Endothelial cell of umbilical vein (primary cell): ENCODE results near the gene BRK1. TPM values are rescaled to one million over a fixed set of nuclear protein-coding genes. Genes with fewer than 3 reads are reported as not detected.
A peak's percentile ranks its signal among the peaks of the same experiment; 100 is the strongest.

Experiments used
- BruUV-seq: library from RNA; stranded (reverse); fragments of 400-500 nt; replicated peaks from 2 replicates; lab custom pipeline; 2021; lab: Mats Ljungman, UMichigan
- CTCF ChIA-PET: fragments of 300-600, 350-600 bp; sonication (Branson Sonifier 250); formaldehyde crosslinking; loops from one replicate; lab custom pipeline; 2021; ENCODE audit warnings: antibody characterized with exemption, inconsistent platforms; lab: Charles Lee
- POLR2A ChIA-PET: fragments of 300-600, 350-600 bp; sonication (Branson Sonifier 250); formaldehyde crosslinking; loops from one replicate; lab custom pipeline; 2021; ENCODE audit warnings: antibody characterized with exemption, inconsistent platforms; lab: Charles Lee
- DNase-seq: peaks from one replicate; pipeline ENCODE4 v3.0.0-alpha.2; 2011; ENCODE audit warnings: low read depth, low spot score
- FAIRE-seq: peaks from 2 replicates; lab custom pipeline; 2011; peaks lifted over from hg19 to GRCh38; lab: Jason Lieb, UNC
- H2AFZ ChIP-seq: 2 replicates; pipeline ENCODE4 v1.6.0; 2012; ENCODE audit warnings: low read depth, low read length, control low read depth, inconsistent platforms
- H3K27ac ChIP-seq: 2 replicates; pipeline ENCODE4 v1.5.1; 2011; ENCODE audit warnings: low read depth, mild to moderate bottlenecking, control low read depth, low read length, moderate library complexity; ENCODE audit not compliant: insufficient read depth
- H3K27me3 ChIP-seq, 2 experiments: 2 replicates each; pipeline versions ENCODE4 v1.6.0 to v1.6.1; 2011; ENCODE audit warnings: low read length in 2 of 2, mixed read lengths in 1 of 2; ENCODE audit not compliant: control insufficient read depth in 2 of 2, insufficient read depth in 2 of 2
- H3K36me3 ChIP-seq, 2 experiments: 2 replicates in 1 of 2; 3 replicates in 1 of 2; pipeline ENCODE4 v1.5.1; 2011; ENCODE audit warnings: low read length in 2 of 2, mild to moderate bottlenecking in 1 of 2, moderate library complexity in 1 of 2; ENCODE audit not compliant: control insufficient read depth in 2 of 2, insufficient read depth in 2 of 2; ENCODE audit errors: extremely low read depth in 1 of 2
- H3K4me1 ChIP-seq: 3 replicates; pipeline ENCODE4 v1.5.1; 2011; ENCODE audit warnings: mild to moderate bottlenecking, low read length; ENCODE audit not compliant: control insufficient read depth, insufficient read depth; ENCODE audit errors: extremely low read depth
- H3K4me2 ChIP-seq: 2 replicates; pipeline ENCODE4 v1.6.1; 2011; ENCODE audit warnings: low read length, control low read depth, mixed read lengths; ENCODE audit not compliant: insufficient read depth
- H3K4me3 ChIP-seq, 3 experiments: fragments of 200-600 bp in 1 of 3; sonication (generic), shearing (Covaris generic) in 1 of 3; replicated peaks in 1 of 3; 2 replicates each; pipeline ENCODE4 v1.5.1; 2011 to 2016; ENCODE audit warnings: control low read depth in 3 of 3, low read length in 3 of 3, mild to moderate bottlenecking in 2 of 3, inconsistent platforms in 1 of 3, low read depth in 1 of 3, moderate library complexity in 1 of 3; ENCODE audit not compliant: insufficient read depth in 1 of 3
- H3K79me2 ChIP-seq: 2 replicates; pipeline ENCODE4 v1.6.0; 2012; ENCODE audit warnings: low read length, inconsistent platforms; ENCODE audit not compliant: control insufficient read depth, insufficient read depth
- H3K9ac ChIP-seq: replicated peaks from 2 replicates; pipeline ENCODE3; 2011; ENCODE audit warnings: low read length, control low read depth; ENCODE audit not compliant: insufficient read depth; ENCODE audit errors: extremely low read depth
- H3K9me1 ChIP-seq: replicated peaks from 3 replicates; pipeline ENCODE4 v1.6.0; 2011; ENCODE audit warnings: mild to moderate bottlenecking, low read length; ENCODE audit not compliant: control insufficient read depth, insufficient read depth; ENCODE audit errors: extremely low read depth
- H3K9me3 ChIP-seq: replicated peaks from 2 replicates; pipeline ENCODE4 v1.5.1; 2012; ENCODE audit warnings: low read length, inconsistent platforms; ENCODE audit not compliant: control insufficient read depth, insufficient read depth
- H4K20me1 ChIP-seq: replicated peaks from 2 replicates; pipeline ENCODE3; 2011; ENCODE audit warnings: mild to moderate bottlenecking, low read length; ENCODE audit not compliant: control insufficient read depth, insufficient read depth; ENCODE audit errors: extremely low read depth
- CTCF ChIP-seq, 2 donors: IDR thresholded peaks; 1 replicate in 1 of 2; 2 replicates in 1 of 2; pipeline ENCODE4 v1.5.1; 2011; ENCODE audit warnings: low read length in 2 of 2, mild to moderate bottlenecking in 2 of 2, moderate library complexity in 2 of 2, control low read depth in 1 of 2, inconsistent platforms in 1 of 2, low read depth in 1 of 2; ENCODE audit not compliant: insufficient read depth in 1 of 2; ENCODE audit errors: extremely low read depth in 1 of 2
- EZH2 ChIP-seq: IDR thresholded peaks from 2 replicates; pipeline ENCODE4 v1.6.1; 2012; ENCODE audit warnings: borderline replicate concordance, low read depth, mild to moderate bottlenecking, moderate library complexity, low read length, inconsistent platforms; ENCODE audit not compliant: severe bottlenecking
- FOS ChIP-seq: IDR thresholded peaks from 2 replicates; pipeline ENCODE4 v1.6.1; 2011; ENCODE audit warnings: mild to moderate bottlenecking, low read length, moderate library complexity, borderline replicate concordance; ENCODE audit not compliant: insufficient read depth
- GATA2 ChIP-seq: IDR thresholded peaks from 2 replicates; pipeline ENCODE4 v1.7.0; 2011; ENCODE audit warnings: low read depth, mild to moderate bottlenecking, moderate library complexity, mixed read lengths, low read length; ENCODE audit not compliant: insufficient read length, insufficient read depth
- JUN ChIP-seq: IDR thresholded peaks from 2 replicates; pipeline ENCODE4 v1.6.1; 2011; ENCODE audit warnings: borderline replicate concordance, low read depth; ENCODE audit not compliant: insufficient read length, insufficient read depth
- MAX ChIP-seq: IDR thresholded peaks from 2 replicates; pipeline ENCODE4 v1.6.1; 2011; ENCODE audit not compliant: insufficient read depth, insufficient read length
- MYC ChIP-seq: IDR thresholded peaks from one replicate; pipeline ENCODE4 v1.6.1; 2011; ENCODE audit warnings: mild to moderate bottlenecking, low read depth, low read length
- POLR2A ChIP-seq: IDR thresholded peaks from 2 replicates; pipeline ENCODE4 v1.6.1; 2012; ENCODE audit warnings: low read depth, mild to moderate bottlenecking, control low read depth, low read length
- POLR2AphosphoS5 ChIP-seq: IDR thresholded peaks from 2 replicates; pipeline ENCODE4 v1.6.1; 2012; ENCODE audit warnings: low read depth, mild to moderate bottlenecking, control low read depth, low read length, moderate library complexity; ENCODE audit not compliant: insufficient read depth
- dilution Hi-C: fragments of 300-500 bp; cut with MboI; formaldehyde crosslinking; loops from one replicate; pipeline ENCODE4 v1.15.0; 2019; ENCODE audit warnings: low sequenced_read_pairs; ENCODE audit not compliant: extremely low pct_ligation_motif_present
- intact Hi-C: fragments of 100-400 bp; cut with micrococcal nuclease; formaldehyde crosslinking; loops from one replicate; pipeline ENCODE4 v1.10.0; 2022
- polyA plus RNA-seq, 4 experiments: library from polyadenylated mRNA; depleted of rRNA in 3 of 4; stranded (reverse) in 3 of 4; unstranded in 1 of 4; fragments of >200 nt; gene quantifications; 2 replicates each; pipeline versions ENCODE4 v1.2.1 to v1.2.3, GENCODE V29; 2011 to 2012; ENCODE audit warnings: missing spikeins in 1 of 4
- total RNA-seq: library from RNA; stranded (reverse); gene quantifications from 2 replicates; pipeline ENCODE4 v1.2.3, GENCODE V29; 2021

Gene BRK1
- total and polyA plus RNA-seq, 2 donors (not counting 3 experiments of a cell fraction or from before 2014, with no cell fraction given) = 123 to 144 TPM

DNA sequence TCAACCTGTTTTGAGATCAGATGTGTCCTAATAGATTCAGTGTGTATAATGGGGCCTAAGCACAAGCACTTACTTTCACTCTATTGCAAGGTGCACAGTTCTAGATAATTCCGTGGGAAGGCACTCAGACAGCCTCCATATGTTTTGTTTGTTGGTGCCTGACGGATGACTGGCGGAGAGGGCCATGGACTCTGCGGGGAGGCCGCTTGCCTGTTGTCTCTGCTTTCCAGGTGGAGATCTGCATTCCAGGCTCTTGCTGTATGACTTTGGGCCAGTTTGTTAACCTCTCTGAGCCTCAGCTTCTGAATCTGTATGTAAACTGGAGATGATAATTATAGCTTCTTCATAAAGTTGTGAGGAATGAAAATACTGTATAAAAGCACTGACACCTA lies 50.7 kb downstream of the BRK1 start:
- FAIRE-seq = no peak

More for the DNA sequence above, 50.7 kb downstream of the BRK1 start:
- intact Hi-C loops (no loop called here), dilution Hi-C loops (no loop called here)
- H2AFZ ChIP-seq = no peak overlapping the region
- no peak overlapping the region for H3K27ac ChIP-seq
- H3K36me3 ChIP-seq = no peaks in the 10 kb centered on the region
- H3K4me3 ChIP-seq = no peak overlapping the region
- TSS peak; percentile 19 for BruUV-seq
- H3K9me1 ChIP-seq = no peaks in the 10 kb centered on the region
- peaks cover 2% of the 10 kb centered on the region for H3K4me1 ChIP-seq
- CTCF ChIA-PET = interaction anchor here (0.7 to 2.2 kb wide), 2 partner anchors 26 to 97 kb away, joined by 4 to 11 read pairs; no protein-coding TSS in a partner anchor
- H3K27me3 ChIP-seq = no peaks in the 10 kb centered on the region
- no peaks in the 10 kb centered on the region for H4K20me1 ChIP-seq
- H3K9me3 ChIP-seq = no peaks in the 10 kb centered on the region
- peak overlapping the region; percentile 1 for H3K4me2 ChIP-seq
- no peak overlapping the region for H3K9ac ChIP-seq
- no peak for DNase-seq
- no peaks in the 10 kb centered on the region for H3K79me2 ChIP-seq
- no peak for TF ChIP-seq CTCF (IDR thresholded peaks at IDR 0.05; ENCODE audit: extremely low read depth in 1 of 2, insufficient read depth in 1 of 2, low read depth in 1 of 2, low read length in 2 of 2)
- no peak for TF ChIP-seq MYC
- TF ChIP-seq POLR2A = no peak
- TF ChIP-seq EZH2 = no peak
- TF ChIP-seq MAX = no peak
- TF ChIP-seq POLR2AphosphoS5 = no peak
- no peak for TF ChIP-seq GATA2
- no peak for TF ChIP-seq JUN
- no peak for TF ChIP-seq FOS
- POLR2A ChIA-PET = no interaction called here
